PC-9 (cell line): ENCODE measurements around the gene MLST8. TPM values are rescaled to one million over a fixed set of nuclear protein-coding genes. Genes with fewer than 3 reads are reported as not detected.

ENCODE experiments used
- BruUV-seq: library from RNA; stranded (reverse); fragments of 400-500 nt; replicated peaks from 2 replicates; lab custom pipeline; 2021; lab: Mats Ljungman, UMichigan
- CTCF ChIA-PET: fragments of 300-600 bp; sonication (Branson Sonifier 250); formaldehyde crosslinking; loops from one replicate; lab custom pipeline; 2022; ENCODE audit warnings: antibody characterized with exemption; lab: Charles Lee
- POLR2A ChIA-PET: fragments of 300-600 bp; sonication (Branson Sonifier 250); formaldehyde crosslinking; loops from one replicate; lab custom pipeline; 2022; ENCODE audit warnings: antibody characterized with exemption; ENCODE audit not compliant: unreplicated experiment; lab: Charles Lee
- DNase-seq, 2 experiments: peaks; one replicate each; pipeline versions ENCODE4 v3.0.0 to v3.0.0-alpha.2; 2015 to 2022; ENCODE audit warnings: mixed read lengths in 1 of 2
- H2AFZ ChIP-seq: fragments of 200-600 bp; sonication (generic); 2 replicates; pipeline ENCODE4 v1.8.1; 2017; ENCODE audit warnings: antibody characterized with exemption
- H3F3A ChIP-seq: fragments of 200-600 bp; sonication (generic); 2 replicates; pipeline ENCODE4 v1.8.1; 2017; ENCODE audit warnings: antibody characterized with exemption, mild to moderate bottlenecking, low read depth; ENCODE audit not compliant: insufficient read depth
- H3K27ac ChIP-seq: fragments of 200-600 bp; sonication (generic); 2 replicates; pipeline ENCODE4 v1.6.1; 2016; ENCODE audit warnings: mixed run types
- H3K27me3 ChIP-seq: fragments of 200-600 bp; sonication (generic); 2 replicates; pipeline ENCODE4 v1.6.1; 2016; ENCODE audit warnings: low read depth, mixed run types; ENCODE audit not compliant: insufficient read depth
- H3K36me3 ChIP-seq: fragments of 200-600 bp; sonication (generic); 2 replicates; pipeline ENCODE4 v1.6.1; 2016; ENCODE audit warnings: low read depth, mixed run types
- H3K4me1 ChIP-seq: fragments of 200-600 bp; sonication (generic); replicated peaks from 2 replicates; pipeline ENCODE4 v1.6.1; 2016; ENCODE audit warnings: mixed run types; ENCODE audit not compliant: insufficient read depth
- H3K4me2 ChIP-seq: fragments of 200-600 bp; sonication (generic); 2 replicates; pipeline ENCODE4 v1.6.1; 2017; ENCODE audit warnings: mixed run types
- H3K4me3 ChIP-seq: fragments of 200-600 bp; sonication (generic); 2 replicates; pipeline ENCODE4 v1.6.1; 2016; ENCODE audit warnings: mixed run types
- H3K79me2 ChIP-seq: fragments of 200-600 bp; sonication (generic); 2 replicates; pipeline ENCODE4 v1.6.1; 2017; ENCODE audit warnings: low read depth, mixed run types
- H3K9me2 ChIP-seq: fragments of 200-600 bp; sonication (generic); 2 replicates; pipeline ENCODE4 v1.8.1; 2017; ENCODE audit warnings: mild to moderate bottlenecking; ENCODE audit not compliant: insufficient read depth
- H3K9me3 ChIP-seq: fragments of 200-600 bp; sonication (generic); 2 replicates; pipeline ENCODE4 v1.8.1; 2016; ENCODE audit warnings: low read depth; ENCODE audit not compliant: insufficient read depth
- H4K20me1 ChIP-seq: fragments of 200-600 bp; sonication (generic); 2 replicates; pipeline ENCODE4 v1.8.1; 2017; ENCODE audit not compliant: insufficient read depth
- CTCF ChIP-seq: fragments of 200-600 bp; sonication (generic); conservative IDR thresholded peaks from 2 replicates; pipeline ENCODE4 v1.6.1; 2017; ENCODE audit warnings: mixed run types, antibody characterized with exemption, mild to moderate bottlenecking, moderate library complexity
- EZH2 ChIP-seq: fragments of 200-600 bp; sonication (generic); IDR thresholded peaks from 2 replicates; pipeline ENCODE4 v1.8.0; 2017; ENCODE audit warnings: antibody characterized with exemption, low read depth
- intact Hi-C: fragments of 100-400 bp; cut with micrococcal nuclease; formaldehyde crosslinking; loops from one replicate; pipeline ENCODE4 v1.10.0; 2022; ENCODE audit not compliant: unreplicated experiment
- total RNA-seq: library from RNA; stranded (reverse); gene quantifications from 2 replicates; pipeline ENCODE4 v1.2.3, GENCODE V29; 2021

Gene MLST8
- total RNA-seq, 1 experiment from 2014 or later, result 66.3 TPM

GRCh38 chr16:2196162-2196980, 8.9 kb upstream of the MLST8 start, which contains the start of gene CASKIN1:
CASKIN1 (minus strand) TSS chr16:2196605; CDS start chr16:2196432, 173 bp downstream.
- no peak for TF ChIP-seq EZH2
- Histone ChIP-seq H2AFZ (no peak within 1 kb of the TSS), H3K9me3 (no peaks in the 10 kb centered on the region), H3K4me3 (peak within 1 kb of the TSS; percentile 48; the same call in 1 of the 2 replicates), H3K4me2 (peak within 1 kb of the TSS; percentile 77), H3K9me2 (no peaks in the 10 kb centered on the region), H3K36me3 (no peaks in the 10 kb centered on the region), H3K27ac (no peak within 1 kb of the TSS), H3K27me3 (peaks cover 35% of the 10 kb centered on the region), H3F3A (peaks cover 12% of the 10 kb centered on the region; the same call in 1 of the 2 replicates), H4K20me1 (no peaks in the 10 kb centered on the region), H3K79me2 (no peaks in the 10 kb centered on the region), H3K4me1 (no peaks in the 10 kb centered on the region)
- ChIA-PET POLR2A (no interaction called here), CTCF (interaction anchor here (0.5 kb wide), 1 partner anchor 848 kb away, joined by 3 read pairs; no protein-coding TSS in a partner anchor)
- intact Hi-C loops, result loop anchor here (5.0 kb wide), 1 partner anchor 306 kb away; no protein-coding TSS in a partner anchor
- no peak for DNase-seq
- no TSS peak for BruUV-seq

GRCh38 chr16:2196981-2197511, 8.2 kb upstream of the MLST8 start:
- intact Hi-C loops, result loop anchor here (5.0 kb wide), 1 partner anchor 305 kb away; no protein-coding TSS in a partner anchor
- H3K36me3 ChIP-seq, result no peaks in the 10 kb centered on the region
- no peak overlapping the region; the same call in 1 of the 2 replicates for H3K4me2 ChIP-seq
- H2AFZ ChIP-seq, result no peak overlapping the region
- ChIA-PET CTCF (no interaction called here), POLR2A (no interaction called here)
- peaks cover 35% of the 10 kb centered on the region for H3K27me3 ChIP-seq
- DNase-seq, result no peak
- no peaks in the 10 kb centered on the region for H3K9me2 ChIP-seq
- H3K79me2 ChIP-seq, result no peaks in the 10 kb centered on the region
- no TSS peak for BruUV-seq
- no peak overlapping the region for H3K4me3 ChIP-seq
- H3K4me1 ChIP-seq, result no peaks in the 10 kb centered on the region
- no peaks in the 10 kb centered on the region for H4K20me1 ChIP-seq
- peaks cover 12% of the 10 kb centered on the region; the same call in 1 of the 2 replicates for H3F3A ChIP-seq
- no peak overlapping the region for H3K27ac ChIP-seq
- TF ChIP-seq CTCF, result no peak
- TF ChIP-seq EZH2, result no peak
- no peaks in the 10 kb centered on the region for H3K9me3 ChIP-seq

- no peak overlapping the region for H3K4me2 ChIP-seq
- H3K4me1 ChIP-seq, result no peaks in the 10 kb centered on the region
- H3K9me2 ChIP-seq, result no peaks in the 10 kb centered on the region
- intact Hi-C loops, result loop anchor here (5.0 kb wide), 1 partner anchor 305 kb away; no protein-coding TSS in a partner anchor
- H2AFZ ChIP-seq, result no peak overlapping the region
- no peaks in the 10 kb centered on the region for H4K20me1 ChIP-seq
- no peaks in the 10 kb centered on the region for H3K36me3 ChIP-seq
- H3K9me3 ChIP-seq, result no peaks in the 10 kb centered on the region
- CTCF ChIA-PET, result interaction anchor here (0.6 kb wide), 1 partner anchor 46 kb away, joined by 22 read pairs; no protein-coding TSS in a partner anchor
- no peak overlapping the region for H3K4me3 ChIP-seq
- H3K27me3 ChIP-seq, result peaks cover 35% of the 10 kb centered on the region
- TF ChIP-seq CTCF, result no peak
- TF ChIP-seq EZH2, result no peak
- no peak overlapping the region for H3K27ac ChIP-seq
- H3K79me2 ChIP-seq, result no peaks in the 10 kb centered on the region
- DNase-seq, result no peak
- no TSS peak for BruUV-seq
- peaks cover 12% of the 10 kb centered on the region; the same call in 1 of the 2 replicates for H3F3A ChIP-seq
- POLR2A ChIA-PET, result no interaction called here
Observed at GRCh38 chr16:2197765-2198164, 7.5 kb upstream of the MLST8 start.
